ENCODE results near the gene SLC25A41.

SLC25A41 gene

DNA sequence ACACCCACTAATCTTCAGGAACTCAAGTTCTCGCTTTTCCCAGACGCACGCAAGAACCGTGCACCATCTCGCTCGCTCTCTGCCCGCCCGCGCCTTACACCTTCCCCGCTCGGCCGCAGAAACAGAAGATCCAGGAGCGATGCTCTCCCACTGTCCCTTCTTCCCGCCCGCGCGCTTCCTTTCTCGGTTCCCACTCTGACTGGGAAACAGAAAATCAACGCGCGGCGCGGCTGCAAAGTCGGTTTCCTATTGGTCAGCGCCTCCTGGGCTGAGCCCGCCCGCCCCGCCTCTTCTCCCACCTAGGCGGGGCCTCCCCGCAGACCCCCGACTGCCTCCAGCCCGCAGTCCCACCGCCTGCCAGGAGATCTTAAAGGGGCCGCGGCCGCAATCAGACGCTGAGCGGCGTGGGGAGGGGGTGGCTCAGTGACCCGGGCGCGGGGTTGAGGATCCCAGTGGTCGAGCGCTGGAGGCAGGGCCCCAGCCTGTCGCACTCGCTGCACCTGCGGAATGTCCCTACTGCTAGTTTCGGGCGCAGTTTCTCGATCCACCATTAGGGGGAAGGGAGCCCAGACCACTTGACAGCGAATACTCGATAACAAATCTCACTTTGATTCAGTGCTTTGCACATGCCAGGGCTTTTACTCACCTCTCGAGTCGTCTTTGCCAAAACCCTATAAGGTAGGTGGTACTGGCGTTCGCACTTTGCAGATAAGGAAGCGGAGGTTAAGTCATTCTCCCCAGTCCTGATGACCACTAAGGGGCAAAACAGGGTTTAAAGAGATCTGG, 26.7 kb upstream of the SLC25A41 start:
- DNase-seq (ENCODE audit: low spot score): peak; percentile 98

GRCh38 chr19:6459262-6460098, 25.9 kb upstream of the SLC25A41 start, which contains the start of gene SLC25A23:
Gene SLC25A23 (minus strand): TSS chr19:6459792. CDS start chr19:6459628, 164 bp downstream.
- DNase-seq (ENCODE audit: low spot score): peak; percentile 57

DNA sequence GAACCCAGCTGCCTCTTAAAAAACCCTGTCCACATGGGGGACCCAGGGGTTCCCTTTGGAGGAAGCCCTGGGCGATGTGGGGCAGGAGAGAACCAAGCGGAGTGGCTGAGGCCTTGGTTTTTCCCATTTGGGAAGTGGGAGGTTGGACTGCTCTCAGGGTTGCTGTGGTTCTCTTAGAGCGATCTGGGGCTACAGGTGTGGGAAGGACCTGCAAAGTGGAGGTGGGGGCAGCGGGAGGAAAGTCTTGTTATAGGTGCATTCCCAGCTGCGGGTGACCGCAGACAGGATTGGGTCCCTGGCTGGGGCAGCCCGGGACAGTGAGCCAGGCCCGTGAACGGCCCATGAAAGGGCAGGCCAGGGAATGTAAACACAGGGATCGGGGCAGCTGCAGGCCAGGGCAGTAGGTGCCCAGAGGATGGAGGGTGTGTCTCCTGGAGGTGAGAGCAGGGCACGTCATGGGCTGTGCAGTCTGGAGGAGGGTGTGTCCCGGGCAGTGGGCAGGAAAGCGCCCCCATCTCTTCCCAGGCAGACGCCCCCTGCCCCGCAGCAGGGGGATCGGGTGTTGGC, 25.2 kb upstream of the SLC25A41 start:
- no peak for DNase-seq (ENCODE audit: low spot score)

DNA sequence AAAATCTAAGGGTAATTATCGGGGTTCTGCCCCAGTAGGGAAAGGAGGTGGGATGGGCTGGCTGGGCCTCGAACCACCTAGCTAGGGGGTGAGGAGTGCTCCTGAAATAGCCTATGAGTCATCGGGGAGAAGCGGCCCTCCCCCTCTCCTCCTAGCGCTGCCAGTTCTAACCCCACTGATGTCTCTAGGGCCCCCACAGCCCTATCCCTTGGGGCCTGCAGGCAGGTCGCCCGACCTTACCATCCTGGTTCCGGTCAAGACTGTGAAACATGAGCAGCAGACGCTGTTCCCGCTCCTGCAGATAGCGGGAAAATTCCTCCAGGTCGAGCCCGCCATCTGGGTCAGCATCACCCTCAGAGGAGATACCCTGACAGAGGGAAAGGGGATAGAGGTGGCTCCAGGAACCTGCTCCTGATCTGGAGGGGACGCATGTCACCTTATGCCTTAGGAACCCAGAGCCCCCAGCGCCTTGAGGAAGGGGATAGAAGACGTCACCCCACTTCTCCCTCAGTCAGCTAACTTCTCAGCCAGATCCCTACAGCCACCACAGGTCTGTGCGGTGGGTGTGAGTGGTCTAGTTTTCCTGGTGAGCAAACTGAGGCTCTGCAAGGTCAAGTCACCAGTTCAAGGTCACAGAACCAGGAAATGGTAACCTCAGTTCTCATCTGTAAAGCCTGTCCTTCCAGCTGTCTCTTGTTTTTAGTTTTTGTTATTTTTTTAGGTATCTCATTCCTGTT, 24.6 kb upstream of the SLC25A41 start:
- DNase-seq (ENCODE audit: low spot score): no peak

DNA sequence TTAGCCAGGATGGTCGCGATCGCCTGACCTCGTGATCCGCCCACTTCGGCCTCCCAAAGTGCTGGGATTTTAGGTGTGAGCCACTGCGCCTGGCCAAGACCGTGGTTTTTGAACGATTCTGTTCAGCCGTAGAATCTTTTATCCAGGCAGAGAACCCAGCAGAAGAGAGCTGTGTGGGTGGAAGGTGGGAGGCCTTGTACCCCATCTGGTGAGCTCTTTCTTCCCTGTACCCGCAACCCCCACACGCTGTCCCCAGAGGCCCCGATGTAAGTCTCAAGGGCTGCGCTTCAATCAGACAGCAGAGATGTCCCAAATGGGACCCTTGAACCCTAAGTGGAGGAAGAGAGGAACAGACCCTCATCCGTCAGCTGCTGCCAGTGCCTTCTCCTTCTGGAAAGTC, 22.4 kb upstream of the SLC25A41 start:
- no peak for DNase-seq (ENCODE audit: low spot score)

GRCh38 chr19:6453951-6454565, 20.5 kb upstream of the SLC25A41 start:
- DNase-seq (ENCODE audit: low spot score): no peak

DNA sequence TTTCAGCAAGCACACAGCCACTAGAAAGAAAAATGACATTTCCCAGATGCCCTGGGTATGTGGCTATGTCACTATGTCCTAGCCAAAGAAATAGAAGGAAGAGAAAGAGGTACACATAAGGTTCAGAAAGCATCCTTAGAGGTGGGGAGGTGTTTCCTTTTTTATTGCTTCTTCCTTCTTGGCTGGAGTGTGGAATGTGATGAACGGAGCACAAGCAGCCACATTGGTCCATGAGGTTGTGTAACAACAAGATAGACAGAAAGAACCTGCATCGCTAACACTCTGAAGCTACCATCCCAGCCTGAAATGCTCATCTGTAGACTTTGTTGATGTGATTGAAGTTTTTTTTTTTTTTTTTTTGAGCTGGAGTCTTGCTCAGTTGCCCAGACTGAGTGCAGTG, 19.3 kb upstream of the SLC25A41 start:
- DNase-seq (ENCODE audit: low spot score): no peak

- DNase-seq (ENCODE audit: low spot score): no peak
These were observed 18.7 kb upstream of the SLC25A41 start for GRCh38 chr19:6452223-6452614.

DNA sequence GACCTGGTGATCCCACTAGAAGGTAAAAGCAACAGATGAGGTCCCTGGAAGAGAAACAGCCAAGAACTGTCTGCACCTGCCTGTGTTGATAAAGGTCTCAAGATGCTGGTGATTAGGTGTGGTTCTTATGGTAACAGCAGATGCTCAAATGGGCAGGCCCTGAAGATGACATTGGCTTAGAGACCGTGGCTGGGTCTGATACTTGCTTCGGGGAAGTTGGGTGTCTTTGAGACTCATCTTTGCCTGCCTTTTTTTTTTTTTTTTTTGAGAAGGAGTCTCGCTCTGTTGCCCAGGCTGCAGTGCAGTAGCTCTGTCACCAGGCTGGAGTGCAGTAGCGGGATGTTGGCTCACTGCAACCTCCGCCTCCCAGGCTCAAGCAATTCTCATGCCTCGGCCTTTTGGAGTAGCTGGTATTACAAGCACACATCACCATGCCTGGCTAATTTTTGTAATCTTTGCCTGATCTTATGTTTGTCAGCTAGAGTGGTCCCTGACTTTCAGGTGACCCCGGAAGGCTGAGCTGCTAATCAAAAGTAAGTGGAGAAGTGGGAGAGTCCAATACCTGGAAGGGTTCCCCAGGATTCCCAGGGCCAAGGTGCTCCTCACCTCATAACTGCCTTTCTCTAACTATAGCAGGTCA, 18.1 kb upstream of the SLC25A41 start:
- DNase-seq (ENCODE audit: low spot score): no peak

GRCh38 chr19:6450166-6450565, 16.6 kb upstream of the SLC25A41 start:
- DNase-seq (ENCODE audit: low spot score): no peak

GRCh38 chr19:6448045-6448444, 14.5 kb upstream of the SLC25A41 start:
- no peak for DNase-seq (ENCODE audit: low spot score)

DNA sequence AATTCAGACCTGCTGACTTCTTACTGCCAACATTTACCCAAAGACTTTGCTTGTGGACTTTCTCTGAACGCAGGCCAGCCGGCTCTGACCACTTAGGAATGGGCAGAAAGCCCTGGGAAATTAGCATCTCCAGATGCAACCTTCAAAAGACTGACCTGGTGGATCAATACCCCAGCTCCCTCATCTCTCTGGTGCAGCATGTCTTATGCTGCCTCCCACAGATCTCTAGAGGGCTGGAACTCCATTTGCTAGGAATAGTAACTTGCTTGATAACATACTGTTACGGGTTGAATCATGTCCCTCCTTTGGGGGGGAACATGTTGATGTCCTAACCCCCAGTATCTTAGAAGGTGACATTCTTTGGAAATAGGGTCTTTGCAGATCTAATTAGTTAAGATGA, 12.9 kb upstream of the SLC25A41 start:
- DNase-seq (ENCODE audit: low spot score): no peak

- no peak for DNase-seq (ENCODE audit: low spot score)
These were observed 10.4 kb upstream of the SLC25A41 start for GRCh38 chr19:6443986-6444385.

DNA sequence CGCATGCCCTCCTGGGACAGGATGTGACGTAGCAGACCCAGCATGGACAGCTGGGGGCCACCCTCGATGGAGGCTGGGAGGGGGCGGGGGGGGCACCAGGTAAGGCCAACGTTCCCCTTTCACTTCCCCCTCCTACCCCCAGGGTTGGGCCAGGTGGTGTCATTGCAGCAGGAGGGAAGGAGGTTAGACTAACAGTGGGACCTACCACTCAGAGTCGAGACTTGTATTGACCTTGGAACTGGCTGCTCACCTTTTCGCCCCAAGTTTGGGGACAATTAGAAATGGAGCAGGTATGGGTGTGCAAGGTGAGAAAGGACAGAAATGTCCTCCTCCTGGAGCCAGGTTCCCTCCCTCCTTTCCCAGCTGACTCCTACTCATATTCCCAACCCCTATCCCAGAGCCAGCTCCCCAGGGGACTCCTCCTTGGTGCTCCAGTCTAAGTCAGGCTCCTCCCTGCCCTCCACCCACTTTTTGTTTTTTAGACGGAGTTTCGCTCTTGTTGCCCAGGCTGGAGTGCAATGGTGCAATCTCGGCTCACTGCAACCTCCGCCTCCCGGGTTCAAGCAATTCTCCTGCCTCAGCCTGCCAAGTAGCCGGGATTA, 8.6 kb upstream of the SLC25A41 start:
- DNase-seq (ENCODE audit: low spot score): no peak

DNA sequence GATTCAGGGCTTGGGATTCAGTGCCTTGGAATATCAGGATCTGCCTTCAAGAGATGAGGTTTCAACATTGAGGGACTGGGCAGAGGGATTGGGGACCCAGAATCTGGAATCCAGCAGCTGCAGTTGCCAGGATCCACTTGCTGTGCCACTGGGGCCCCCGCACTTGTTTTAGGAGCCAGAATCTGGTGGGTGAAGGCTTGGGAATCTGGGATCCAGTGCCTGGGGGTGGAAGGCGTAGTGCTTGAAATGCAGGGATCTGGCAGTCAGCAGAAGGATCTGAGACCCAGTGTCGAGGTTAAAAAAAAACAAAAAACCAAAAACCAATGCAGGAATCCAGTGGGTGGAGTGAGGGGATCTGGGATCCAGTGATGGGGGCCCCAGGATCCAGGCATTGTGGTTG, 7.3 kb upstream of the SLC25A41 start:
- no peak for DNase-seq (ENCODE audit: low spot score)

DNA sequence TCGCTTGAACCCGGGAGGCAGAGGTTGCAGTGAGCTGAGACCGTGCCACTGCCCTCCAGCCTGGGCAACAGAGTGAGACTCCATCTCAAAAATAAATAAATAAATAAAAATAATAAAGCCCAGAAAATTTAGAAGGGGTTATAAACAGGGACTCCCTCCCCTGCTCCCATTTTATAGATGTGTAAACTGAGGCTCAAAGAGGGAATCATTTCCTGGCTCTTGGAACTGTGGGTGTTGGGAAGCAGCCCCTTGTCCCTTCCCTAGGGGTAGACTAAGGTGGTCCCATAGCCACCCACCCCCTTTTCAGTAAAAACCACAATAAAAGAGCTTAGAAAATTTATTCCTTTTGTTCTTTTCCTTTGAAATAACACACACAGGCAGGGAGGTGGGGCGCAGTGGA, 6.2 kb upstream of the SLC25A41 start:
- no peak for DNase-seq (ENCODE audit: low spot score)

GRCh38 chr19:6433165-6433564, 398 bp downstream of the SLC25A41 start:
- DNase-seq (ENCODE audit: low spot score): no peak

DNA sequence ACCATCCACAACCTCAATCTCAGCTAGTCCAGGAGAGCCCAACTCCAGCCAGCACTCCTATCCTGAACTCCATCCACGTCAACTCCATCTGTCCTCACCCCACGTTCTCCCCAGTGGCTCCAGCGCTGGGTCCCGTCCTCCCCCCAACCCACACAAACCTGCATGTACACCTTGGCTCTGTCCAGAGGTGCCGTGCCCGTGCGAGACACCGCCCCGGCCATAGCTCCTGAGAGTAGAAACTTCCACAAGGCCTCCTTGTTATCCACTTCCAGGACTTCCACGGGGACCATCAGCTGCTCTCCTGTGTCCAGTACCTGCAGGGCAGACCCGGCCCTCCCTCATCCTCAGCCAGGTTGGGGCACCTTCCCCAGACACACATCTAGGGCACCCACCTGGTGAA, 1.7 kb downstream of the SLC25A41 start:
- DNase-seq (ENCODE audit: low spot score): no peak

DNA sequence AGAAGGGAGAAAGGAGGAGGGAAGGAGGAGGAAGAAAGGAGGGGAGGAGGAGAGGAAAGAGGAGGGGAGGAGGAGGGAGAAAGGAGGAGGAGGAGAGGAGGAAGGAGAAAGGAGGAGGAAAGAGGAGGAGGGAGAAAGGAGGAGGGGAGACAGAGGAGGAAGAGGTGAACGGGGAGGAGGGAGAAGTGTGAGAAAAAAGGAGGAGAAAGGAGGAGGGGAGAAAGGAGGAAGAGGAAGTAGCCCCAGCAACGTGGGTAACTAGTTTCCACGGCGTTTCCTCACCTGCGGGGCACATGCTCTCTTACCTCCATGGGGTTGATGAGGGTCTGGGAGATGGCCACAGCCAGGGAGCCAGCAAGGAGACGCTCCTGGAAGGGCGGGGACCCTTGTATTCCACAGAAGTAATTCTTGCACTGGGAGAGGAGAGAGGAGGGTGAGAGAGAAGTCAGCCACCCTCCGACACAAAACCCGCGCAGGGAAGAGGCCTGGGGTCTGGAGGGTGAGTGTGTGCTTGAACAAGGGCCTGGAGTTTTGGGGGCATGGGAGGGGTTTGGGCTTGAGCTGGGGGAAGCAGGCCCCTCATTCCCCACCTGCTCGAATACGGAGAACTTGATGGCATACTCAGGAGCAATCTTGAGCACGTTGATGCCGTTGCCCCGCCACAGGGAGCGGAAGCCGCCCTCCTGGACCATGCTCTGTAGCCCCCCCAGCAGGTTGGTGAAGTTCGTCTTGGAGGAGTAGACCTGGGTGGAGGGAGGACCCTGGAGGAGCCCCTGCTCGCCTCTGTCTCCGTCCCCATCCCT, 3.9 kb downstream of the SLC25A41 start:
- no peak for DNase-seq (ENCODE audit: low spot score)

Measured in CD4-positive, alpha-beta T cell treated with Interleukin-15 for 4 hours (primary cell).